ENCODE measurements around the gene CAMK4.

GRCh38 chr5:111235635-111236034 is 11.5 kb downstream of the CAMK4 start:
- no peak for TF ChIP-seq HDGF (IDR thresholded peaks at IDR 0.05; ENCODE audit: borderline replicate concordance)
- TF ChIP-seq ELF4 (IDR thresholded peaks at IDR 0.05): no peak
- no peak for TF ChIP-seq ZNF384 (IDR thresholded peaks at IDR 0.05)
- no peak for TF ChIP-seq SP1 (IDR thresholded peaks at IDR 0.05)
- no peak for TF ChIP-seq FOXK2 (IDR thresholded peaks at IDR 0.05)
- no peak for TF ChIP-seq PKNOX1 (IDR thresholded peaks at IDR 0.05)
- TF ChIP-seq ARNT (IDR thresholded peaks at IDR 0.05): no peak
- TF ChIP-seq NFRKB (IDR thresholded peaks at IDR 0.05): no peak
- no peak for TF ChIP-seq BHLHE40 (IDR thresholded peaks at IDR 0.05; ENCODE audit: borderline replicate concordance)
- no peak for TF ChIP-seq LEF1 (IDR thresholded peaks at IDR 0.05; ENCODE audit: borderline replicate concordance)
- no peak for TF ChIP-seq FOXA1 (IDR thresholded peaks at IDR 0.05)
- no peak for TF ChIP-seq SUZ12 (IDR thresholded peaks at IDR 0.05)

Data from HEK293T (cell line).